ENCODE measurements around the gene GLDC.

GRCh38 chr9:6632516-6633183, 12.9 kb downstream of the GLDC start:
- TF ChIP-seq CTCF (IDR thresholded peaks at IDR 0.05) (no peak), POLR2A (IDR thresholded peaks at IDR 0.05) (no peak)

Measured in body of pancreas (tissue), 4 donors.